Fibroblast of lung (primary cell): ENCODE results near the gene LRRIQ3.

Experiments used
- CTCF ChIP-seq, 2 donors: IDR thresholded peaks in 1 of 2; conservative IDR thresholded peaks in 1 of 2; 1 replicate in 1 of 2; 2 replicates in 1 of 2; pipeline ENCODE4 v1.5.1; 2011 to 2012; ENCODE audit warnings: low read length in 2 of 2, control low read depth in 1 of 2, inconsistent platforms in 1 of 2, low read depth in 1 of 2, mild to moderate bottlenecking in 1 of 2
- EZH2 ChIP-seq: IDR thresholded peaks from 2 replicates; pipeline ENCODE4 v1.5.1; 2012; ENCODE audit warnings: low read length, control low read depth, mild to moderate bottlenecking; ENCODE audit errors: missing control alignments

GRCh38 chr1:74145086-74145485, 52.9 kb downstream of the LRRIQ3 start:
- TF ChIP-seq CTCF (conservative IDR thresholded peaks at IDR 0.05 in 1 of 2, IDR thresholded peaks at IDR 0.05 in 1 of 2; ENCODE audit: low read depth in 1 of 2, low read length in 2 of 2) (no peak), EZH2 (no peak)
